GM12874 (cell line): ENCODE measurements around the gene DNAH6.

Experiments
- TF ChIP-seq, protein P1 (sequence below): IDR thresholded peaks from 2 replicates; pipeline ENCODE4 v1.5.1; 2011; ENCODE audit warnings: low read depth, mild to moderate bottlenecking, control low read depth, low read length, moderate library complexity; ENCODE audit not compliant: insufficient read depth

Gene DNAH6

DNA sequence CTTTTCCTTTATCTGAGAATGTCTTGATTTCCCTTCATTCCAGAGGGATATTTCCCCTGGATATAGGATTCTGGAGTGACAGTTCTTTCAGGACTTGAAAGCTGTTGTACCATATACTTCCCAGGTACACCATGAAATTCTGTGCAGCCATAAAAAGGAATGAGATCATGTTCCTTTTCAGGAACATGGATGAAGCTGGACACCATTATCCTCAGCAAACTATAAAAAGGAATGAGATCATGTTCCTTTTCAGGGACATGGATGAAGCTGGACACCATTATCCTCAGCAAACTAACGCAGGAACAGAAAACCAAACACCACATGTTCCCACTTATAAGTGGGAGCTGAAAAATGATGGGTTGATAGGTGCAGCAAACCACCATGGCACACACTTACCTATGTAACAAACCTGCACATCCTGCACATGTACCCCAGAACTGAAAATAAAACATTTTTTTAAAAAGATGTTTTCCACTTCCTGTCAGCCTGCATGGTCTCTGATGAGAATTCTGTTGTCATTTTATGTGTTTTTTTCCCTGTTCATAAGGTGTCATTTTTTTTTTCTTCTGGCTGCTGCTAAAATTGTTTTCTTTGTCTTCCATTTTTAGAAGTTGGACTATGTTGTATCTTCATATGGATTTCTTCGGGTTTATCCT, 133.3 kb downstream of the DNAH6 start:
- TF ChIP-seq, protein P1, sequence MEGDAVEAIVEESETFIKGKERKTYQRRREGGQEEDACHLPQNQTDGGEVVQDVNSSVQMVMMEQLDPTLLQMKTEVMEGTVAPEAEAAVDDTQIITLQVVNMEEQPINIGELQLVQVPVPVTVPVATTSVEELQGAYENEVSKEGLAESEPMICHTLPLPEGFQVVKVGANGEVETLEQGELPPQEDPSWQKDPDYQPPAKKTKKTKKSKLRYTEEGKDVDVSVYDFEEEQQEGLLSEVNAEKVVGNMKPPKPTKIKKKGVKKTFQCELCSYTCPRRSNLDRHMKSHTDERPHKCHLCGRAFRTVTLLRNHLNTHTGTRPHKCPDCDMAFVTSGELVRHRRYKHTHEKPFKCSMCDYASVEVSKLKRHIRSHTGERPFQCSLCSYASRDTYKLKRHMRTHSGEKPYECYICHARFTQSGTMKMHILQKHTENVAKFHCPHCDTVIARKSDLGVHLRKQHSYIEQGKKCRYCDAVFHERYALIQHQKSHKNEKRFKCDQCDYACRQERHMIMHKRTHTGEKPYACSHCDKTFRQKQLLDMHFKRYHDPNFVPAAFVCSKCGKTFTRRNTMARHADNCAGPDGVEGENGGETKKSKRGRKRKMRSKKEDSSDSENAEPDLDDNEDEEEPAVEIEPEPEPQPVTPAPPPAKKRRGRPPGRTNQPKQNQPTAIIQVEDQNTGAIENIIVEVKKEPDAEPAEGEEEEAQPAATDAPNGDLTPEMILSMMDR, result no peak

DNA sequence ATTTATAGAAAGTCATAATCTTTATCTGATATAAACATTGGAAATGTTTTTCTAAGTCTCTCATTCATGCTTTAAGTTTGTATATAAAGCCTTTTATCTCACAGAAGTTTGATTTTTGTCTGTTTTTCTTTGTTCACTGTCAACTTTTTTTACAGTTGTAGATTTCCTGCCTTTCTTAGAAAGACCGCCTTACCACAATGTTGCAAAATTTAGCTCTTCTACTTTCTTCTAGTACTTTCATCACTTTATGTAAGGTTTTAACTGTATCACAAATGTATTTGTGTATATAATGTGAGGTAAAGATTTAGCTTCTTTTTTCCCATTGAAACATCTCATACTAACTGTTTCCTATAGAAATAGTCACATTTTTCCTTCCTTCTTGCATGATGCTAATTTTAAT, 136.1 kb downstream of the DNAH6 start:
- TF ChIP-seq, protein P1, result no peak

DNA sequence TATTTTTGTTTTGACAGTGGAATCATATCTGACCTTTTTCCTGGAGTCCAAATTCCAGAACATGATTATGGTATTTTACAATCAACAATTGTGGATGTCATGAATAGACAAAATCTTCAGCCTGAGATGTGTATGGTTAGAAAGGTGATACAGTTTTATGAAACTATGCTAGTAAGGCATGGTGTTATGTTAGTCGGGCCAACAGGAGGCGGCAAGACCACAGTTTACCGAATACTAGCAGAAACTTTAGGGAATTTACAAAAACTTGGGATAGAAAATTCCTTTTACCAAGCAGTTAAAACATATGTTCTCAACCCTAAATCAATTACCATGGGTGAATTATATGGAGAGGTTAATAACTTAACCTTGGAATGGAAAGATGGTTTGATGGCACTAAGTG, 137.0 kb downstream of the DNAH6 start:
- TF ChIP-seq, protein P1, result no peak

DNA sequence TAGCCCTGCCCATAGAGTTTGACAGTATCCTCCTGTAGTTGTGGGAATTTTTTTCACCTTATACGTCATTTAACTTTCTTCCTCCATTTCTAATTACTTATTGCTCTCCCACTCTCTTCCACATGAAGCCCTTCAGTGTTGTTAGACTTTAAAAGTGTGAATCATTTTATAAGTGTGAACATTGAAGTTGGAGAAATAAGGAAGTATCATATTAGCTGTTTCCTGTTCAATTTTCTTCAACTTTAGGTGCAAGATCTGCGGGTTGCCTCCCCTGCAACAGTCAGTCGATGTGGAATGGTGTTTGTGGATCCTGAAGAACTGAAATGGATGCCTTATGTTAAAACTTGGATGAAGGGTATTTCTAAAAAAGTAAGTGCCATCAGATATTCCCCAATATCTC, 138.1 kb downstream of the DNAH6 start:
- TF ChIP-seq, protein P1, result no peak

DNA sequence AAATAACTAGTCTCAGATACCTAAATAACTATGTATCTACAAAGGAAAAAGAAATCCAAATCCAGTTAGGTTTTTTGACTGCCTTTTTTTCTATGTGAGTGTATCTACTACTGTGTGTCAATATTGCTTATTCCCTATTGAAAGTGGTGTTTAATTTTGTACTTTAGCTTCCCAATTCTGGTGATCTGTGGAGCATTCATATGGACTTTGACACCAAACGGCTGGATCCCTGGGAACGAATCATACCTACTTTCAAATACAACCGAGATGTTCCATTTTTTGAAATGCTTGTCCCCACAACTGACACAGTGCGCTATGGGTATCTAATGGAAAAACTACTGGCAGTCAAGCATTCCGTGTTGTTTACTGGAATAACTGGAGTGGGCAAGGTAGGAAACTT, 152.8 kb downstream of the DNAH6 start:
- TF ChIP-seq, protein P1, result no peak

DNA sequence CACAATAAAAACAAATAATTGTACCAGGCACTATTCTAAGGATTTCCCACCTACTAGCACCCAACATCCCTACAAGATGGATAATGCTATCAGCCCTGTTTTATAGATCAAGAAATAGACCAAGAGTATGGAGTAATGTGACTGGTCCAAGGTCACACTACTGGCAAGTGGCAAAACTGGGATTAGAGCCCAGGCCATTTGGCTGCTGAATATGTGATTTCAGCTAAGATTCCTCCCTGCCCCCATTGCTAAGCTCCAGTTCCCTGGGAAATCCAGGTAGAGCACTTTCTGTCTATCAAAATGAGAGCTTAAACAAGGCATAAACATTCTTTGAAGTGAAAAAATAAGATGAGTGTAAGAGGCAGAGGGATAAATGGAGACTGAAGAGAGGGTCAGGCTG, 157.8 kb downstream of the DNAH6 start:
- TF ChIP-seq, protein P1, result no peak

DNA sequence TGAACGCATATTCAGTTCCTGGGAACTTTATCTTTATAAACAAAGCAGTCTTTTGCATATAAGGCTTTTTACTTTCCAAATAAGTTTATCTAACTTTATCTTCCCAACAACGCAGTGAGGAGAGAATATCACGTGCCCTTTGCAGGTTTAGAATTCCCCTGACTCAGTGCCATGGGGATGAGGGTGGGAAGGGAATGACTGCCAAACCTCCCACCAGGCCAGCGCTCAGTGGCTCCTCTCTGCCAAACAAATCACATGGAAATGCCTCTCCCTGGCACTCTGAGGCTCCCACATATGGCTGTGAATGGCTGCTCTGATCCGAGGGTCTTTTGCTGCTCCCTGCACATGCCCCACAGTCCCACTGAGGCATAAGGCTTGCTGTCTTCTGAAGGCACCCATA, 158.3 kb downstream of the DNAH6 start:
- TF ChIP-seq, protein P1, result no peak
